Esophagus muscularis mucosa (tissue), 4 donors: ENCODE results near the gene PTGES. TPM values are rescaled to one million over a fixed set of nuclear protein-coding genes. Genes with fewer than 3 reads are reported as not detected.
"Not testable (repeated sequence)": the region's sequence is repeated elsewhere in the genome, so short reads cannot be mapped to it uniquely, and the experiment has no call there.

ENCODE experiments used
- DNase-seq: peaks from one replicate; pipeline ENCODE4 v3.0.0-alpha.2; 2017; ENCODE audit errors: extremely low spot score
- H3K27ac ChIP-seq, 4 donors: fragments of 200-600 bp; sonication (generic); replicated peaks in 1 of 4; 1 replicate in 3 of 4; 2 replicates in 1 of 4; pipeline ENCODE4 v1.5.1; 2016 to 2019; ENCODE audit warnings: mild to moderate bottlenecking in 1 of 4
- H3K27me3 ChIP-seq, 4 donors: fragments of 200-600 bp; sonication (generic); one replicate each; pipeline versions ENCODE4 v1.5.1 to v1.6.0; 2016 to 2019
- H3K36me3 ChIP-seq, 4 donors: fragments of 200-600 bp; sonication (generic); one replicate each; pipeline ENCODE4 v1.5.1; 2016 to 2019
- H3K4me1 ChIP-seq, 4 donors: fragments of 200-600 bp; sonication (generic); one replicate each; pipeline ENCODE4 v1.5.1; 2016 to 2019
- H3K4me3 ChIP-seq, 4 donors: fragments of 200-600 bp; sonication (generic); 1 replicate in 2 of 4; 2 replicates in 2 of 4; pipeline ENCODE4 v1.5.1; 2016 to 2019; ENCODE audit warnings: mild to moderate bottlenecking in 4 of 4, moderate library complexity in 1 of 4
- H3K9me3 ChIP-seq, 4 donors: fragments of 200-600 bp; sonication (generic); 1 replicate in 3 of 4; 2 replicates in 1 of 4; pipeline ENCODE4 v1.5.1; 2016 to 2019
- CTCF ChIP-seq, 3 experiments: fragments of 200-600 bp in 2 of 3; fragments of 450-650 bp in 1 of 3; sonication (generic) in 2 of 3; IDR thresholded peaks; one replicate each; pipeline ENCODE4 v1.5.1; 2017 to 2019; ENCODE audit warnings: antibody characterized with exemption in 3 of 3, mild to moderate bottlenecking in 2 of 3, moderate library complexity in 1 of 3
- EP300 ChIP-seq: sonication (generic); formaldehyde crosslinking; IDR thresholded peaks from one replicate; pipeline ENCODE4 v1.6.1; 2017; ENCODE audit warnings: antibody characterized with exemption
- POLR2A ChIP-seq: fragments of 450-650 bp; IDR thresholded peaks from one replicate; pipeline ENCODE4 v1.6.1; 2017; ENCODE audit warnings: antibody characterized with exemption, moderate library complexity, mild to moderate bottlenecking, low read depth
- POLR2AphosphoS5 ChIP-seq, 2 donors: sonication (generic); formaldehyde crosslinking; IDR thresholded peaks; one replicate each; pipeline ENCODE4 v1.6.1; 2017; ENCODE audit warnings: antibody characterized with exemption in 2 of 2
- WGBS: methylation state at CpG from one replicate; pipeline ENCODE4 v1.1.5; 2018; 5-methylcytosine and 5-hydroxymethylcytosine counted together
- intact Hi-C: fragments of 100-400 bp; cut with DNase I; formaldehyde crosslinking; loops from one replicate; pipeline ENCODE4 v1.15.1; 2023
- total RNA-seq, 4 donors: library from RNA; depleted of rRNA; stranded (reverse); fragments of >200 nt; gene quantifications; one replicate each; pipeline versions ENCODE4 v1.1.0 to v1.2.1, GENCODE V29; 2016

PTGES gene
- total RNA-seq, 4 donors from 2014 or later, result 1.7 to 4.6 (median 4.3) TPM

- H3K27me3 ChIP-seq, DNase-seq, H3K4me3 ChIP-seq, H3K36me3 ChIP-seq, H3K9me3 ChIP-seq, intact Hi-C loops: not testable (repeated sequence)
- peaks cover 4 to 28% (median 19%) of the 10 kb centered on the region in 4 donors for H3K4me1 ChIP-seq
- peak in 1 of 2 donors; percentile 46 for TF ChIP-seq POLR2AphosphoS5 (IDR thresholded peaks at IDR 0.05)
- WGBS, result 76% methylated on average over 13 of the region's 13 CpGs
- H3K27ac ChIP-seq, result peak overlapping the region; percentile 41 to 73 (median 56)
These were observed 9.6 kb upstream of the PTGES start for GRCh38 chr9:129762370-129762984.

- intact Hi-C loops, result no loop called here
- Histone ChIP-seq H3K27me3 (peaks cover 0 to 4% (median 0%) of the 10 kb centered on the region in 4 donors), H3K4me3 (peak overlapping the region in 1 of 4 donors; percentile 4), H3K36me3 (no peaks in the 10 kb centered on the region), H3K27ac (peak overlapping the region; percentile 41 to 73 (median 56)), H3K4me1 (peaks cover 4 to 28% (median 19%) of the 10 kb centered on the region in 4 donors), H3K9me3 (no peaks in the 10 kb centered on the region)
- no peak for TF ChIP-seq EP300
- no peak for TF ChIP-seq POLR2AphosphoS5 (IDR thresholded peaks at IDR 0.05)
- TF ChIP-seq POLR2A, result no peak
- no peak for TF ChIP-seq CTCF (IDR thresholded peaks at IDR 0.05)
- no peak for DNase-seq
- WGBS, result 39% methylated on average over 5 of the region's 6 CpGs
These were observed 9.1 kb upstream of the PTGES start for GRCh38 chr9:129761901-129762369.

- Histone ChIP-seq H3K4me3 (peak overlapping the region in 1 of 4 donors; percentile 4), H3K4me1 (peaks cover 4 to 28% (median 19%) of the 10 kb centered on the region in 4 donors), H3K9me3 (no peaks in the 10 kb centered on the region), H3K36me3 (no peaks in the 10 kb centered on the region), H3K27ac (peak overlapping the region; percentile 41 to 73 (median 56)), H3K27me3 (peaks cover 0 to 4% (median 0%) of the 10 kb centered on the region in 4 donors)
- DNase-seq, result no peak
- TF ChIP-seq EP300, result no peak
- no peak for TF ChIP-seq CTCF (IDR thresholded peaks at IDR 0.05)
- no peak for TF ChIP-seq POLR2A
- TF ChIP-seq POLR2AphosphoS5 (IDR thresholded peaks at IDR 0.05), result peak; percentile 28 to 42
- WGBS, result 73% methylated on average over 8 of the region's 11 CpGs
- intact Hi-C loops, result no loop called here
These were observed 8.6 kb upstream of the PTGES start for GRCh38 chr9:129761293-129761900.

GRCh38 chr9:129760784-129761183 lies 7.9 kb upstream of the PTGES start:
- Histone ChIP-seq H3K27ac (peak overlapping the region; percentile 41 to 73 (median 56)), H3K4me1 (peaks cover 4 to 28% (median 19%) of the 10 kb centered on the region in 4 donors)
- DNase-seq, H3K9me3 ChIP-seq, H3K36me3 ChIP-seq, H3K27me3 ChIP-seq, intact Hi-C loops, H3K4me3 ChIP-seq: not testable (repeated sequence)
- WGBS, result 78% methylated on average over 7 of the region's 7 CpGs

GRCh38 chr9:129759804-129760502 lies 7.1 kb upstream of the PTGES start:
- WGBS, result 82% methylated on average over 9 of the region's 13 CpGs
- no peaks in the 10 kb centered on the region for H3K36me3 ChIP-seq
- TF ChIP-seq EP300 (no peak), CTCF (IDR thresholded peaks at IDR 0.05) (no peak), POLR2A (no peak), POLR2AphosphoS5 (IDR thresholded peaks at IDR 0.05) (no peak)
- H3K27ac ChIP-seq, result no peak overlapping the region
- H3K4me1 ChIP-seq, result peaks cover 4 to 28% (median 19%) of the 10 kb centered on the region in 4 donors
- no peaks in the 10 kb centered on the region for H3K9me3 ChIP-seq
- peaks cover 0 to 4% (median 0%) of the 10 kb centered on the region in 4 donors for H3K27me3 ChIP-seq
- no peak overlapping the region for H3K4me3 ChIP-seq
- intact Hi-C loops, result no loop called here
- DNase-seq, result no peak
